Activated naive CD4-positive, alpha-beta T cell treated with anti-CD3 and anti-CD28 coated beads, Interleukin-2, amount 10 ng/mL, durations not matched to agents 7 days and 5 days (primary cell): ENCODE measurements around the gene AKR1A1.
"Not testable (repeated sequence)": the region's sequence is repeated elsewhere in the genome, so short reads cannot be mapped to it uniquely, and the experiment has no call there.

Experiments used
- CTCF ChIA-PET: fragments of 350-600 bp; sonication (Branson Sonifier 250); formaldehyde crosslinking; loops from one replicate; lab custom pipeline; 2021; ENCODE audit warnings: antibody characterized with exemption; lab: Charles Lee
- DNase-seq: peaks from one replicate; pipeline ENCODE4 v3.0.0-alpha.2; 2020
- H3K27ac Mint-ChIP-seq: one replicate; pipeline ENCODE4 v1.8.0; 2021; ENCODE audit warnings: mild to moderate bottlenecking, moderate library complexity, mixed read lengths
- H3K27me3 Mint-ChIP-seq: one replicate; pipeline ENCODE4 v1.8.0; 2021; ENCODE audit warnings: mild to moderate bottlenecking, mixed read lengths
- H3K36me3 Mint-ChIP-seq: one replicate; pipeline ENCODE4 v1.8.0; 2021; ENCODE audit warnings: mixed read lengths
- H3K4me1 Mint-ChIP-seq: one replicate; pipeline ENCODE4 v1.8.0; 2021; ENCODE audit warnings: mixed read lengths
- H3K4me3 Mint-ChIP-seq: one replicate; pipeline ENCODE4 v1.8.0; 2021; ENCODE audit warnings: mild to moderate bottlenecking, moderate library complexity, mixed read lengths
- H3K9me3 Mint-ChIP-seq: one replicate; pipeline ENCODE4 v1.8.0; 2021; ENCODE audit warnings: mixed read lengths

The AKR1A1 gene

DNA sequence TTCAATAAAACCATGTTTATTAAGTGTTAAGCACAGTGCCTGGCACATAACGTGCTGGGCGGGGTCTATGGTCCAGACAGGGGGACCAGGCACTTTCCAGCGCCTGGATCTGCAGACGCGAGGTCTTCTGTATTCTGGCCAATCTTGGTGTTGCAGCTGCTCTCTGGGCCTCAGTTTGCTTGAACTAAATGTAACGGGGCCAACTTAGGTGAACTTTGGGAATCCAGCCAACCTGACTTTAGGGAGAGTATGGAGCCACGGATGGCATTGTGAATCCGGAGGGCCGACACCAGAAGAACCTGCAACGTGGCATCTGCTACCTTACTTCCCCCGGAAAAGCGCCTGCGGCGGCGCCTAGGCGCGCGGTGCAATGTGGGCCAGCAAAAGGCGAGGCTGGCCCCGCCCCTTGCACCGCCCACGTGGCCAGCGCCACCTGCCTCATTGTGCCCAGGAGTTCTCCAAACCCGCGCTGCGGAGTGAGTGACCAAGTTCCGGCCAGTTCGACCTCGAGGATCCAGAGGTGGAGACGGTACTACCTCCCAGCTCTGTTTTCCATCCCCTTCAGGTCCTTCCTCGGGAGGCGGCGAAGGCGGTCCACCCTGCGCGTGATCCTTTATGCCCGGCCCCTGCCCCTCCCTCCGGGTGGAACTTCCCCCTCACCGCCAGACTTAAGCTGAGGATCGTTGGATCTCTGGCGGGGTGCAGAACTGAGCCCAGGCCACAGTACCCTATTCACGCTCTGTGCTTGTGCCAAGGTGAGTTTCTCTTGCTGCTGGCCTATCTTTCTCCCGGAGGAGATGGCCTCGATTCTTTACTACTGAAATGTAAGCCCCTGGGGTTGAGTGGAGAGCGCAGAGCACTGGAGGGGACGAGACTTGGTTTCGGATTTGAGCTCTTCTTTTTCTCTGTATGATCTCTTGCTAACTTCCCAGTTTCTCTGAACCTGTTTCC is at the start of gene AKR1A1:
Gene AKR1A1, plus strand, starts transcription at position 426 of the 951 bp plus-strand sequence. CDS start 10,969 bp downstream, outside the sequence.
- Mint-ChIP-seq H3K27me3 (peaks cover 16% of the 10 kb centered on the region), H3K36me3 (peaks cover 12% of the 10 kb centered on the region), H3K27ac (peak within 1 kb of the TSS; percentile 89), H3K9me3 (no peaks in the 10 kb centered on the region), H3K4me3 (peak within 1 kb of the TSS; percentile 97), H3K4me1 (peaks cover 32% of the 10 kb centered on the region)
- CTCF ChIA-PET = interaction anchor here (0.6 to 1.7 kb wide), 6 partner anchors 18 to 38 kb away, joined by 3 to 6 read pairs (median 4); no protein-coding TSS in a partner anchor
- DNase-seq = peak; percentile 91

DNA sequence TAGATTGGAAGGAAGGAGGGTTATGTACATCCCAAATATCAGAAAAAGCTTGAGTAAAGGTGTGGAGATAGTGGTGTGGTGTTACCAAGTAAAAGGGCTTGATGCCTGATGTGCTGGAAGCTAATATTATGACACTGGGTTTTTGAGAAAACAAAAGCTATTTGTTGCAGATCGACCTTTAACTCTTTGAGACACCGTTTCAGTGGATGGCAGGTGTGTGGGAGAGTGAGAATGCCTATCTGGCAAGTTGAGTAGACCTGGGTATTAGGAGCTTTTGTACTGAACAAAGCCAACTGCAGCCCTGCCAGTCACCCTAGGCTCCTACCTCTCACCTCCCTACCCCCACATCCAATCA is 49.1 kb upstream of the AKR1A1 start:
- Mint-ChIP-seq H3K4me1 (peaks cover 32% of the 10 kb centered on the region), H3K27me3 (no peaks in the 10 kb centered on the region), H3K27ac (no peak overlapping the region), H3K9me3 (no peaks in the 10 kb centered on the region), H3K4me3 (no peak overlapping the region), H3K36me3 (peaks cover 1% of the 10 kb centered on the region)
- CTCF ChIA-PET = interaction anchor here (0.7 to 3.9 kb wide), 9 partner anchors 9 to 490 kb away, joined by 3 to 21 read pairs (median 4); partner anchors contain the start of genes PRDX1, TOE1 and UROD
- DNase-seq = no peak

DNA sequence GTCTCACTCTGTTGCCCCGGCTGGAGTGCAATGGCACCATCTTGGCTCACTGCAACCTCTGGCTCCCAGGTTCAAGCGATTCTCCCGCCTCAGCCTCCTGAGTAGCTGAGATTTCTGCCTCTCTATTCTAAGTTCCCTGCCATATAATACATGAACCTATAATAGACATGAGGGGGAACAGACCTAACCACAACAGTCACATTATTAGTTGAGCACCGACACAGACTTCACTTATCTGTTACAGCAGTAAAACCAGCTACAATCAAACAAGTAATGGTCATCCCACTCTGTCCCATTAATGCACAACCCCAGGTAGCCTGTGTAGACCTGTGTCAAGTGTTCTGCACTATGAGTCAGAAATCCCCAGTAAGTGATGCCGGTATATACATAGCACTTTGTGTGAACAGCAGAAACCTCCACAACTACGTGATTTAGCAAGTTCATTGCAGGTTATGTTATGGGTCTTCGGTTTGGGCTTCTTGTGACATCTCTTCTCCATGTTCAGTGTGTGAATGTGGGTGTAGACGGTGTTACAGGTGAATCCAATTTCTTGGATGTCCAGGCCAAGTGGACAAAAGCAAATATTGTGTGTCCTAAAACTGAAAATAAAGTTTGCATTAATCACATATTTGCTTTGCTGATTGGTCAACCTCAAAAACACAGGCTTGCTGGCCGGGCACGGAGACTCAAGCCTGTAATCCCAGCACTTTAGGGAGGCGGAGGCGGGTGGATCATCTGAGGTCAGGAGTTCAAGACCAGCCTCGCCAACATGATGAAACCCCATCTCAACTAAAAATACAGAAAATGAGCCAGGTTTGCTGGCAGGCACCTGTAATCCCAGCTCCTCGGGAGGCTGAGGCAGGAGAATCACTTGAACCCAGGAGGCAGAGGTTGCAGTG is 46.9 kb upstream of the AKR1A1 start:
- CTCF ChIA-PET = interaction anchor here (1.6 to 3.1 kb wide), 2 partner anchors 9 to 13 kb away, joined by 5 to 13 read pairs; no protein-coding TSS in a partner anchor
- DNase-seq = no peak
- Mint-ChIP-seq H3K27ac (no peak overlapping the region), H3K9me3 (no peaks in the 10 kb centered on the region), H3K4me1 (peaks cover 28% of the 10 kb centered on the region), H3K27me3 (no peaks in the 10 kb centered on the region), H3K4me3 (no peak overlapping the region), H3K36me3 (peaks cover 11% of the 10 kb centered on the region)

DNA sequence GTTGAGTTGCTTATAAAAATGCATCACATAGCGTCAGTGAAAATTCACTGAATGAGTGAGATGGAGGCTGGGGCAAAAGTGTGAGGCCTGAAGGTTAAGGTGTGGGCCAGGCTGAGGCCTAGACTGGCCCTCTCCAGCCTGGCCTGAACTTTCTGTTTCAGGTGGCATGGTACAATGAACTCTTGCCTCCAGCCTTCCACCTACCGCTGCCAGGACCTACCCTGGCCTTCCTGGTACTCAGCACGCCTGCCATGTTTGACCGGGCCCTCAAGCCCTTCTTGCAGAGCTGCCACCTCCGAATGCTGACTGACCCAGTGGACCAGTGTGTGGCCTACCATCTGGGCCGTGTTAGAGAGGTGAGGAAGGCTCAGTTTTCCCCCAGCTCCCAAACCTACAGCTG is 43.4 kb upstream of the AKR1A1 start:
- no peaks in the 10 kb centered on the region for H3K27me3 Mint-ChIP-seq
- no peaks in the 10 kb centered on the region for H3K4me1 Mint-ChIP-seq
- no peak for DNase-seq
- no peak overlapping the region for H3K27ac Mint-ChIP-seq
- H3K9me3 Mint-ChIP-seq = no peaks in the 10 kb centered on the region
- CTCF ChIA-PET = interaction anchor here (1.4 kb wide), 1 partner anchor 63 kb away, joined by 5 read pairs; no protein-coding TSS in a partner anchor
- no peak overlapping the region for H3K4me3 Mint-ChIP-seq
- peaks cover 35% of the 10 kb centered on the region for H3K36me3 Mint-ChIP-seq

DNA sequence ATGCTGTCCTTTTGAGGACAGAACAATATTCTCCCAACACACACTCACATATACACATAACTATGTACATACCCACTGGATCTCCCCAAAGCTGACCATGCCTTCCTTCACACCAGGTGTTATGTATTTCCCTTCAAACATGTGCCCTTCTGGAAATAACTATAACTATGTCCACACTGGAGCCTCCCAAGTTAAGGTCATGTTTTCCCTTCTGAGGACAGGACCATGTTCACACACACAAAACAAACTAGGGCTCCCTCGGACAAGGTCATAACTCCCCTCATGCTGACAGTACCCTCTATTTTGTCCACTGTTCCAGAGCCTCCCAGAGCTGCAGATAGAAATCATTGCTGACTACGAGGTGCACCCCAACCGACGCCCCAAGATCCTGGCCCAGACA is 42.7 kb upstream of the AKR1A1 start:
- Mint-ChIP-seq H3K9me3 (no peaks in the 10 kb centered on the region), H3K36me3 (peaks cover 38% of the 10 kb centered on the region), H3K27ac (no peak overlapping the region), H3K4me1 (no peaks in the 10 kb centered on the region), H3K27me3 (no peaks in the 10 kb centered on the region), H3K4me3 (no peak overlapping the region)
- DNase-seq = no peak
- CTCF ChIA-PET = interaction anchor here (6.2 kb wide), 1 partner anchor 62 kb away, joined by 176 read pairs; no protein-coding TSS in a partner anchor

DNA sequence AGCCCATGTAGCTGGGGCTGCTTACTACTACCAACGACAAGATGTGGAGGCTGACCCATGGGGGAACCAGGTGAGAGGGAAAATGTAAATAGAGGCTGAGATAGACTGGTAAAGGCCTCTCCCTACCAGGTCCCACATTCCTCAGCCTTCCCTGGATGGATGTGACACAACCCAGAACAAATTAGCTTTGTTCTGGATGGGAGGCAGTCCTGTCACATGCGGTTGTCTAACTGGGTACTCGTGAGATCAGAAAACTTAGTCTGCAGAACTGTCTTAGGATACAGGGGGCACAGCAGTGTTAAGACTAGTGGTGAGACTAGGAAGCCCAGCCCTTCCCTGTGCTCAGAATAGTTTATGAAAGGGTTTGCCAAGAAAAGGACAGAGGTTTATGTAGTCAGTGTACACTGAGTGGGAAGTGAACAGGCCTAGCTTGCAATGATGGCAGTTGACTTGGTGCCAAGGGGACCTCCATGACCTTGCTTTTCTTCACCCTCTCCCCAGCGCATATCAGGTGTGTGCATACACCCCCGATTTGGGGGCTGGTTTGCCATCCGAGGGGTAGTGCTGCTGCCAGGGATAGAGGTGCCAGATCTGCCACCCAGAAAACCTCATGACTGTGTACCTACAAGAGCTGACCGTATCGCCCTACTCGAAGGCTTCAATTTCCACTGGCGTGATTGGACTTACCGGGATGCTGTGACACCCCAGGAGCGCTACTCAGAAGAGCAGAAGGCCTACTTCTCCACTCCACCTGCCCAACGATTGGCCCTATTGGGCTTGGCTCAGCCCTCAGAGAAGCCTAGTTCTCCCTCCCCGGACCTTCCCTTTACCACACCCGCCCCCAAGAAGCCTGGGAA is 42.1 kb upstream of the AKR1A1 start:
- CTCF ChIA-PET = interaction anchor here (6.2 kb wide), 1 partner anchor 61 kb away, joined by 176 read pairs; no protein-coding TSS in a partner anchor
- Mint-ChIP-seq H3K36me3 (peaks cover 41% of the 10 kb centered on the region), H3K27ac (no peak overlapping the region), H3K27me3 (no peaks in the 10 kb centered on the region), H3K4me3 (no peak overlapping the region), H3K9me3 (no peaks in the 10 kb centered on the region), H3K4me1 (no peaks in the 10 kb centered on the region)
- no peak for DNase-seq

DNA sequence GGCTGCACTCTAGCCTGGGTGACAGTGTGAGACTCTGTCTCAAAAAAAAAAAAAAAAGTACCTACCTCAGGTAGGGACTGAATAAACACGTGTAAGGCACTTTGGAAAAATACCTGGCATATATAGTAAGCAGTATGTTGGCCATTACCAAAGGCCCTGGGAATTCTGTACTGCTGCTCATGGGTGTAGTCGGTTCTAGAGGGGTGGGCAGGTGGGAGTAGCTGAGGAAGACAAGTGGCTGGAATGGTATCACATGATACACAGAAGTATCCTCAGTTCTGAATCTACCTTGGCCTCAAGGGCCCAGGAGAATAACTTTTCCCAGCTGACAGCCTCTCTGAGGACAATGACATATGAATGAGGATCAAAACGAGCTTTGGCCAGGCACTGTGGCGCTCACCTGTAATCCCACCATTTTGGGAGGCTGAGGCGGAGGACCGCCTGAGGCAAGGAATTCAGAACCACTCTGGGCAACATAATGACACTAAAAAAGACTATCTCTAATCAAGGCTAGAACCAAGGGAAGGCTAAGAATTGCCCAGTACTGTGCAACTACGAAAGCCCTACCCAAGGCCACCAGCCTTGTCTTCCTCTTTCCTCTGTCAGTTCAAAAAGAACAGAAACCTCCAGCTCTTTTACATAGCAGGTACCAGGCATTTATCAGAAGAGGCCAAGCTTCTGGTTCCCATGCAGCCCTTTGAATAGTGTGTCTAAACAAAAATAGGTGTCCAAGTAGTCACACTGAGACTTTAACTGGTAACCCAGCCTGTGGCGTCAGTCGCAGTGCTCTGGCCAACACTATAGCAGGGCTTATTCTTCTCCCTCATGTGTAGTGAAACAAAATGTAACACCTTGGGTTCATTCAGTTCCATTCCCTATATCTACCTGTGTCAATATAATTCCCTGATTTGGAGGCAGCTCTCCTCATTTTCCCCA is 40.3 kb upstream of the AKR1A1 start:
- CTCF ChIA-PET = interaction anchor here (0.9 to 6.2 kb wide), 4 partner anchors 9 to 59 kb away, joined by 3 to 176 read pairs (median 5); no protein-coding TSS in a partner anchor
- Mint-ChIP-seq H3K4me3 (no peak overlapping the region), H3K27ac (no peak overlapping the region), H3K27me3 (no peaks in the 10 kb centered on the region), H3K9me3 (no peaks in the 10 kb centered on the region), H3K4me1 (no peaks in the 10 kb centered on the region), H3K36me3 (peaks cover 57% of the 10 kb centered on the region)
- no peak for DNase-seq

DNA sequence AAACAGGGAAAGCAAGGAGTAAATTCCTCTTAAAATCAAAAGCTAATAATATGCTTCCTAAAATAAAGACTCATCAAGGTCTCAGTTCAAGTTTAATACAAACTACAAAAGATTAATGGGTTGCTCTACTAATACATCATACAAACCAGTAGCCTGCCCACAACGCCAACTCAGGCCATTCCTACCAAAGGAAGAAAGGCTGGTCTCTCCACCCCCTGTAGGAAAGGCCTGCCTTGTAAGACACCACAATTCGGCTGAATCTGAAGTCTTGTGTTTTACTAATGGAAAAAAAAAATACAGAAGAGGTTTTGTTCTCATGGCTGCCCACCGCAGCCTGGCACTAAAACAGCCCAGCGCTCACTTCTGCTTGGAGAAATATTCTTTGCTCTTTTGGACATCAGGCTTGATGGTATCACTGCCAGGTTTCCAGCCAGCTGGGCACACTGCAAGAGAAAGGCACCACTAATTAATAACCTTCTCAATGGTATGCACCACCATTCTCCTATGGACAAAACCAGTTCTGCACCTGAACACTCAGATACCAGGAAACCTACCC is 39.6 kb upstream of the AKR1A1 start:
- H3K36me3 Mint-ChIP-seq = peaks cover 63% of the 10 kb centered on the region
- no peaks in the 10 kb centered on the region for H3K27me3 Mint-ChIP-seq
- no peak overlapping the region for H3K27ac Mint-ChIP-seq
- CTCF ChIA-PET = interaction anchor here (0.9 to 6.2 kb wide), 10 partner anchors 10 to 63 kb away, joined by 3 to 176 read pairs (median 4); partner anchors contain the start of genes CCDC163, MMACHC and PRDX1
- H3K9me3 Mint-ChIP-seq = no peaks in the 10 kb centered on the region
- no peak for DNase-seq
- no peaks in the 10 kb centered on the region for H3K4me1 Mint-ChIP-seq
- no peak overlapping the region for H3K4me3 Mint-ChIP-seq

DNA sequence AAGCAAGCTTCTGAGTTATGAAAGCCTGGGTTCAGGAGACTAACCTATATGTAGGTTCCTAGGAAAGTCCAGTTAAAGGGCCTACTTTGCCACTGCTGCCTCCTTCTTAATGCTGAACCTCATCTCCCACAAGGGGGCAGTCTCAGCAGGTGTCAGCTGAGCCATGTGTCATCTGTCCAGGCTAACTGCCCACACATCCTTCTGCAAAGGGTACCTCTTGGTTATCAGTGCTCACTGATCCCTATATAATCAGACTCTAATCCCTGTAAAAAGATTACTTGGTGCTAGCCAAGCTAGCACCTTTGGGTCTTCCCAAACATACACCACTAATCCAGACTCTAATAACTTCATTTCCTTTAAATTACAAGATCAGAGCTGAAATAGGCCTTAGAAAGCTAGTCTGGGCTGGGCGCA is 38.0 kb upstream of the AKR1A1 start:
- Mint-ChIP-seq H3K9me3 (no peaks in the 10 kb centered on the region), H3K36me3 (peaks cover 75% of the 10 kb centered on the region), H3K27ac (no peak overlapping the region), H3K4me1 (peaks cover 10% of the 10 kb centered on the region), H3K4me3 (no peak overlapping the region), H3K27me3 (no peaks in the 10 kb centered on the region)
- DNase-seq = peak; percentile 76
- CTCF ChIA-PET = interaction anchor here (0.6 to 6.2 kb wide), 20 partner anchors 9 to 710 kb away, joined by 3 to 176 read pairs (median 4); partner anchors contain the start of genes MUTYH and PRDX1

DNA sequence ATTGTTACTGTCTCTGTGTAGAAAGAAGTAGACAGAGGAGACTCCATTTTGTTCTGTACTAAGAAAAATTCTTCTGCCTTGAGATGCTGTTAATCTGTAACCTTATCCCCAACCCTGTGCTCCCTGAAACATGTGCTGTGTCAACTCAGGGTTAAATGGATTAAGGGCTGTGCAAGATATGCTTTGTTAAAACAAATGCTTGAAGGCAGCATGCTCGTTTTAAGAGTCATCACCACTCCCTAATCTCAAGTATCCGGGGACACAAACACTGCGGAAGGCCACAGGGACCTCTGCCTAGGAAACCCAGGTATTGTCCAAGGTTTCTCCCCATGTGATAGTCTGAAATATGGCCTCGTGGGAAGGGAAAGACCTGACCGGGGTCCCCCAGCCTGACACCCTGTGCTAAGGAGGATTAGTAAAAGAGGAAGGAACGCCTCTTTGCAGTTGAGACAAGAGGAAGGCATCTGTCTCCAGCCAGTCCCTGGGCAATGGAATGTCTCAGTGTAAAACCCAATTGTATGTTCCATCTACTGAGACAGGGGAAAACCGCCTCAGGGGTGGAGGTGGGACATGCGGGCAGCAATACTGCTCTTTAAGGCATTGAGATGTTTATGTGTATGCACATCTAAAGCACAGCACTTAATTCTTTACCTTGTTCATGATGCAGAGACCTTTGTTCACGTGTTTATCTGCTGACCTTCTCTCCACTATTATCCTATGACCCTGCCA is 36.9 kb upstream of the AKR1A1 start:
- H3K9me3 Mint-ChIP-seq, H3K4me3 Mint-ChIP-seq, H3K27me3 Mint-ChIP-seq, H3K27ac Mint-ChIP-seq, DNase-seq: not testable (repeated sequence)
- Mint-ChIP-seq H3K4me1 (peaks cover 15% of the 10 kb centered on the region), H3K36me3 (peaks cover 68% of the 10 kb centered on the region)
- CTCF ChIA-PET = interaction anchor here (1.2 to 6.2 kb wide), 3 partner anchors 11 to 56 kb away, joined by 3 to 176 read pairs (median 13); no protein-coding TSS in a partner anchor

DNA sequence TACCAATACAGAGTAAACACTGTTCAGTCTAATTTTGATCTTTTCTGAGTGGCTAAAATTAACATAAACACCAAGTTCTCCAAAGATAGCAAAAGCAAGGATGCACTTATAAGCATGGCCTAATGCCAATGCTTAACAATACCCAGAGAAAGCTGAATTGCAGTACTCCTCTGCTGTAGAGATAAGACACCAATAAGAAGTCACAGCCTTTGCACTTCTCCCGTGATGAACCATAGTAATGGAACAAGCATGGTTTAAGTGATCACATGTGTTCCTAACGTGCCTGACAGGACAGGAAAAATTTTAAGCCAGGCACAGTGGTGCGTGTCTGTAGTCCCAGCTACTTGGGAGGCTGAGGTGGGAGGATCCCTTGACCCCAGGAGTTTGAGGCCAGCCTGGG is 34.6 kb upstream of the AKR1A1 start:
- DNase-seq = no peak
- no peaks in the 10 kb centered on the region for H3K27me3 Mint-ChIP-seq
- no peak overlapping the region for H3K27ac Mint-ChIP-seq
- H3K9me3 Mint-ChIP-seq = no peaks in the 10 kb centered on the region
- CTCF ChIA-PET = interaction anchor here (0.9 to 7.8 kb wide), 3 partner anchors 15 to 170 kb away, joined by 3 to 60 read pairs (median 4); partner anchors contain the start of gene GPBP1L1
- H3K36me3 Mint-ChIP-seq = peaks cover 58% of the 10 kb centered on the region
- H3K4me1 Mint-ChIP-seq = peaks cover 32% of the 10 kb centered on the region
- no peak overlapping the region for H3K4me3 Mint-ChIP-seq
